MCF 10A (cell line): ENCODE results near the gene SMURF1. TPM values are rescaled to one million over a fixed set of nuclear protein-coding genes. Genes with fewer than 3 reads are reported as not detected.
"Not testable (repeated sequence)": the region's sequence is repeated elsewhere in the genome, so short reads cannot be mapped to it uniquely, and the experiment has no call there.

Experiments used
- BruUV-seq: library from RNA; stranded (reverse); fragments of 400-500 nt; replicated peaks from 2 replicates; lab custom pipeline; 2021; lab: Mats Ljungman, UMichigan
- CTCF ChIA-PET: fragments of 300-600 bp; sonication (Branson Sonifier 250); formaldehyde crosslinking; extraction: SDS; loops from one replicate; lab custom pipeline; 2021; ENCODE audit warnings: antibody characterized with exemption, inconsistent platforms; lab: Yijun Ruan, JAX
- POLR2A ChIA-PET: fragments of 300-600, 350-650 bp; sonication (Branson Sonifier 250); formaldehyde crosslinking; extraction: SDS; loops from one replicate; lab custom pipeline; 2020; ENCODE audit warnings: antibody characterized with exemption, inconsistent platforms; lab: Yijun Ruan, JAX
- DNase-seq: peaks from one replicate; pipeline ENCODE4 v3.0.0-alpha.2; 2018; ENCODE audit not compliant: unreplicated experiment
- H3K27ac Mint-ChIP-seq: one replicate; pipeline ENCODE4 v1.8.0; 2022; ENCODE audit warnings: mild to moderate bottlenecking, low read depth, mixed read lengths; ENCODE audit not compliant: unreplicated experiment
- H3K27me3 Mint-ChIP-seq: one replicate; pipeline ENCODE4 v1.8.0; 2022; ENCODE audit warnings: mixed read lengths; ENCODE audit not compliant: insufficient read depth, unreplicated experiment
- H3K36me3 Mint-ChIP-seq: one replicate; pipeline ENCODE4 v1.8.0; 2022; ENCODE audit warnings: mild to moderate bottlenecking, moderate library complexity, mixed read lengths; ENCODE audit not compliant: insufficient read depth, unreplicated experiment
- H3K4me1 Mint-ChIP-seq: one replicate; pipeline ENCODE4 v1.8.0; 2022; ENCODE audit warnings: mixed read lengths; ENCODE audit not compliant: insufficient read depth, unreplicated experiment
- H3K4me3 Mint-ChIP-seq: one replicate; pipeline ENCODE4 v1.8.0; 2022; ENCODE audit warnings: mild to moderate bottlenecking, moderate library complexity, mixed read lengths; ENCODE audit not compliant: unreplicated experiment
- H3K9me3 Mint-ChIP-seq: one replicate; pipeline ENCODE4 v1.8.0; 2022; ENCODE audit warnings: mixed read lengths; ENCODE audit not compliant: unreplicated experiment
- CTCF ChIP-seq: fragments of 200-600 bp; IDR thresholded peaks from one replicate; pipeline ENCODE4 v1.8.0; 2022; ENCODE audit warnings: antibody characterized with exemption, mild to moderate bottlenecking; ENCODE audit not compliant: unreplicated experiment
- intact Hi-C: fragments of 100-400 bp; cut with micrococcal nuclease; formaldehyde crosslinking; loops from 2 replicates; pipeline ENCODE4 v1.14.1; 2022
- total RNA-seq: library from RNA; stranded (reverse); gene quantifications from 2 replicates; pipeline ENCODE4 v1.2.3, GENCODE V29; 2022

The SMURF1 gene
- total RNA-seq, 1 experiment from 2014 or later = 19.9 TPM

- ChIA-PET CTCF (interaction anchor here (1.1 kb wide), 1 partner anchor 291 kb away, joined by 4 read pairs; no protein-coding TSS in a partner anchor), POLR2A (no interaction called here)
- H3K9me3 Mint-ChIP-seq = no peaks in the 10 kb centered on the region
- intact Hi-C loops = no loop called here
- no peak overlapping the region for H3K4me3 Mint-ChIP-seq
- peaks cover 7% of the 10 kb centered on the region for H3K4me1 Mint-ChIP-seq
- H3K36me3 Mint-ChIP-seq = no peaks in the 10 kb centered on the region
- BruUV-seq = no TSS peak
- no peaks in the 10 kb centered on the region for H3K27me3 Mint-ChIP-seq
- no peak for TF ChIP-seq CTCF
- no peak for DNase-seq
- no peak overlapping the region for H3K27ac Mint-ChIP-seq
Observed at GRCh38 chr7:99170065-99170729, 26.3 kb upstream of the SMURF1 start.

- no peak for DNase-seq
- Mint-ChIP-seq H3K36me3 (no peaks in the 10 kb centered on the region), H3K4me1 (peaks cover 7% of the 10 kb centered on the region), H3K27me3 (no peaks in the 10 kb centered on the region), H3K4me3 (no peak overlapping the region), H3K27ac (no peak overlapping the region), H3K9me3 (no peaks in the 10 kb centered on the region)
- no peak for TF ChIP-seq CTCF
- ChIA-PET CTCF (no interaction called here), POLR2A (no interaction called here)
- intact Hi-C loops = no loop called here
- no TSS peak for BruUV-seq
Observed at GRCh38 chr7:99167072-99167471, 23.2 kb upstream of the SMURF1 start.

- intact Hi-C loops = no loop called here
- Mint-ChIP-seq H3K4me1 (peaks cover 7% of the 10 kb centered on the region), H3K27me3 (no peaks in the 10 kb centered on the region), H3K9me3 (no peaks in the 10 kb centered on the region), H3K4me3 (no peak overlapping the region), H3K36me3 (no peaks in the 10 kb centered on the region), H3K27ac (no peak overlapping the region)
- no TSS peak for BruUV-seq
- POLR2A ChIA-PET = interaction anchor here (1.2 kb wide), 1 partner anchor 8 kb away, joined by 4 read pairs; no protein-coding TSS in a partner anchor
- no peak for TF ChIP-seq CTCF
- no peak for DNase-seq
- CTCF ChIA-PET = no interaction called here
Observed at GRCh38 chr7:99165816-99166215, 21.9 kb upstream of the SMURF1 start.

- H3K36me3 Mint-ChIP-seq, H3K27me3 Mint-ChIP-seq, H3K9me3 Mint-ChIP-seq, POLR2A ChIA-PET, intact Hi-C loops, BruUV-seq, CTCF ChIA-PET, H3K4me3 Mint-ChIP-seq, DNase-seq, H3K27ac Mint-ChIP-seq, H3K4me1 Mint-ChIP-seq: not testable (repeated sequence)
Observed at GRCh38 chr7:99163669-99164068, 19.8 kb upstream of the SMURF1 start.
